Body of pancreas (tissue), 4 donors: ENCODE results near the gene CEP112. TPM values are rescaled to one million over a fixed set of nuclear protein-coding genes. Genes with fewer than 3 reads are reported as not detected.
A peak's percentile ranks its signal among the peaks of the same experiment; 100 is the strongest.

Experiments
- ATAC-seq: fragments of 150-250 bp; one replicate; pipeline ENCODE4 v1.9.1; 2016
- DNase-seq, 4 donors: peaks; one replicate each; pipeline ENCODE4 v3.0.0-alpha.2; 2019
- H3K27ac ChIP-seq, 4 donors: fragments of 200-600 bp; sonication (generic); 1 replicate in 3 of 4; 2 replicates in 1 of 4; pipeline versions ENCODE4 v1.5.1 to v1.6.1; 2016 to 2019; ENCODE audit warnings: mild to moderate bottlenecking in 1 of 4, mixed read lengths in 1 of 4, moderate library complexity in 1 of 4
- H3K27me3 ChIP-seq, 2 donors: fragments of 200-600 bp; sonication (generic); one replicate each; pipeline ENCODE4 v1.6.0; 2016; ENCODE audit warnings: mild to moderate bottlenecking in 1 of 2
- H3K36me3 ChIP-seq, 2 donors: fragments of 200-600 bp; sonication (generic); replicated peaks in 1 of 2; 2 replicates each; pipeline ENCODE4 v1.5.1; 2016; ENCODE audit warnings: low read depth in 2 of 2; ENCODE audit not compliant: insufficient read depth in 1 of 2
- H3K4me1 ChIP-seq: fragments of 200-600 bp; sonication (generic); one replicate; pipeline ENCODE4 v1.6.0; 2016
- H3K4me3 ChIP-seq, 2 donors: fragments of 200-600 bp; sonication (generic); 1 replicate in 1 of 2; 2 replicates in 1 of 2; pipeline ENCODE4 v1.5.1; 2016 to 2019
- H3K9me3 ChIP-seq, 3 donors: fragments of 200-600 bp; sonication (generic); 1 replicate in 2 of 3; 2 replicates in 1 of 3; pipeline ENCODE4 v1.5.1; 2016
- CTCF ChIP-seq, 7 experiments: fragments of 450-650 bp in 4 of 7; fragments of 200-600 bp in 3 of 7; sonication (generic) in 3 of 7; IDR thresholded peaks; one replicate each; pipeline ENCODE4 v1.5.1; 2016 to 2019; ENCODE audit warnings: antibody characterized with exemption in 7 of 7
- POLR2A ChIP-seq, 3 donors: fragments of 450-650 bp; IDR thresholded peaks; one replicate each; pipeline ENCODE4 v1.6.1; 2016; ENCODE audit warnings: antibody characterized with exemption in 3 of 3, mild to moderate bottlenecking in 2 of 3
- WGBS, 2 donors: methylation state at CpG; one replicate each; pipeline ENCODE4 v1.1.5; 2017; 5-methylcytosine and 5-hydroxymethylcytosine counted together
- intact Hi-C: fragments of 100-400 bp; cut with DNase I; formaldehyde crosslinking; loops from one replicate; pipeline ENCODE4 v1.15.1; 2023
- total RNA-seq, 2 donors: library from RNA; depleted of rRNA; stranded (reverse); fragments of >200 nt; gene quantifications; one replicate each; pipeline ENCODE4 v1.1.0, GENCODE V29; 2016

The CEP112 gene
- total RNA-seq, 2 donors from 2014 or later: 5.2 to 10.2 TPM

- Histone ChIP-seq H3K4me3 (no peak overlapping the region), H3K9me3 (no peaks in the 10 kb centered on the region), H3K27ac (no peak overlapping the region), H3K36me3 (no peaks in the 10 kb centered on the region), H3K27me3 (no peaks in the 10 kb centered on the region), H3K4me1 (no peaks in the 10 kb centered on the region)
- ATAC-seq: no peak
- WGBS, 2 donors: 45 to 57% methylated on average over 2 of the region's 2 CpGs
- DNase-seq: no peak
- intact Hi-C loops: no loop called here
- no peak for TF ChIP-seq POLR2A (IDR thresholded peaks at IDR 0.05)
- no peak for TF ChIP-seq CTCF (IDR thresholded peaks at IDR 0.05)
These were observed 261.7 kb downstream of the CEP112 start for GRCh38 chr17:65930140-65930730.

- Histone ChIP-seq H3K36me3 (no peaks in the 10 kb centered on the region), H3K4me3 (no peak overlapping the region), H3K27me3 (no peaks in the 10 kb centered on the region), H3K4me1 (no peaks in the 10 kb centered on the region), H3K9me3 (no peaks in the 10 kb centered on the region), H3K27ac (no peak overlapping the region)
- DNase-seq (no peak), ATAC-seq (no peak)
- intact Hi-C loops: no loop called here
- WGBS, 2 donors: 96% methylated on average over 5 of the region's 5 CpGs
- TF ChIP-seq CTCF (IDR thresholded peaks at IDR 0.05): no peak
- no peak for TF ChIP-seq POLR2A (IDR thresholded peaks at IDR 0.05)
These were observed 265.3 kb downstream of the CEP112 start for GRCh38 chr17:65926599-65926998.

- no peak overlapping the region for H3K27ac ChIP-seq
- TF ChIP-seq POLR2A (IDR thresholded peaks at IDR 0.05) (no peak), CTCF (IDR thresholded peaks at IDR 0.05) (no peak)
These were observed 266.2 kb downstream of the CEP112 start for GRCh38 chr17:65925606-65926307.

GRCh38 chr17:65920996-65921395, 270.9 kb downstream of the CEP112 start:
- peaks cover 27% of the 10 kb centered on the region for H3K4me1 ChIP-seq
- peak in 2 of 4 donors; percentile 11 to 38 for DNase-seq
- no peaks in the 10 kb centered on the region for H3K9me3 ChIP-seq
- no peak overlapping the region for H3K27ac ChIP-seq
- no peaks in the 10 kb centered on the region for H3K27me3 ChIP-seq
- TF ChIP-seq CTCF (IDR thresholded peaks at IDR 0.05) (no peak), POLR2A (IDR thresholded peaks at IDR 0.05) (no peak)
- peak; percentile 45 for ATAC-seq
- no peak overlapping the region for H3K4me3 ChIP-seq
- no peaks in the 10 kb centered on the region for H3K36me3 ChIP-seq
- 16 to 17% methylated on average over 6 of the region's 6 CpGs for WGBS, 2 donors
- intact Hi-C loops: no loop called here

More at GRCh38 chr17:65925606-65926307, 266.2 kb downstream of the CEP112 start:
- H3K9me3 ChIP-seq: no peaks in the 10 kb centered on the region
- H3K36me3 ChIP-seq: no peaks in the 10 kb centered on the region
- H3K27me3 ChIP-seq: no peaks in the 10 kb centered on the region
- WGBS, 2 donors: 89 to 90% methylated on average over 8 of the region's 8 CpGs
- intact Hi-C loops: no loop called here
- ATAC-seq (no peak), DNase-seq (no peak)
- no peak overlapping the region for H3K4me3 ChIP-seq
- peaks cover 7% of the 10 kb centered on the region for H3K4me1 ChIP-seq
